HepG2 (cell line): ENCODE results near the gene ETFA. TPM values are rescaled to one million over a fixed set of nuclear protein-coding genes. Genes with fewer than 3 reads are reported as not detected.

Source experiments
- ATAC-seq: fragments of 200-7000 bp; cut with Tn5 transposase; 3 replicates; pipeline ENCODE4 v1.9.1; 2020; ENCODE audit warnings: mild to moderate bottlenecking, moderate library complexity
- BruUV-seq: library from RNA; stranded (reverse); fragments of 400-500 nt; replicated peaks from 2 replicates; lab custom pipeline; 2021; lab: Mats Ljungman, UMichigan
- CTCF ChIA-PET: fragments of 300-600 bp; formaldehyde crosslinking; extraction: SDS; loops from one replicate; lab custom pipeline; 2021; ENCODE audit warnings: low total read pairs, inconsistent platforms, low intra/inter-chr PET ratio; lab: Yijun Ruan, JAX
- POLR2A ChIA-PET: fragments of 350-600 bp; sonication (Branson Sonifier 250); formaldehyde crosslinking; loops from one replicate; lab custom pipeline; 2020; ENCODE audit warnings: antibody characterized with exemption, inconsistent platforms; lab: Yijun Ruan, JAX
- DNase-seq: peaks from one replicate; pipeline ENCODE4 v3.0.0-alpha.2; 2015; ENCODE audit warnings: low spot score
- FAIRE-seq: peaks from 3 replicates; lab custom pipeline; 2011; peaks lifted over from hg19 to GRCh38; lab: Jason Lieb, UNC
- H2AFZ ChIP-seq: one replicate; pipeline ENCODE4 v1.6.1; 2011; ENCODE audit warnings: low read length, inconsistent platforms
- H3K27ac ChIP-seq: fragments of 300-600 bp; 3 replicates; pipeline ENCODE4 v1.8.0; 2011; ENCODE audit warnings: mixed run types, mild to moderate bottlenecking, mixed read lengths, low read length, inconsistent platforms; ENCODE audit not compliant: insufficient read depth; ENCODE audit errors: extremely low read length
- H3K27me3 ChIP-seq, 2 experiments: fragments of 200-600 bp in 1 of 2; 2 replicates in 1 of 2; 3 replicates in 1 of 2; pipeline versions ENCODE4 v1.6.0 to v1.8.0; 2011; ENCODE audit warnings: low read length in 2 of 2, mild to moderate bottlenecking in 2 of 2, moderate library complexity in 2 of 2, inconsistent platforms in 1 of 2; ENCODE audit not compliant: insufficient read depth in 2 of 2, control insufficient read depth in 1 of 2
- H3K36me3 ChIP-seq, 2 experiments: fragments of 200-600 bp in 1 of 2; replicated peaks in 1 of 2; 2 replicates in 1 of 2; 3 replicates in 1 of 2; pipeline versions ENCODE4 v1.5.1 to v1.8.0; 2011; ENCODE audit warnings: low read length in 2 of 2, inconsistent platforms in 1 of 2; ENCODE audit not compliant: insufficient read depth in 2 of 2, control insufficient read depth in 1 of 2
- H3K4me1 ChIP-seq: 2 replicates; pipeline ENCODE4 v1.5.1; 2012; ENCODE audit warnings: low read length, inconsistent platforms; ENCODE audit not compliant: insufficient read depth
- H3K4me2 ChIP-seq: 2 replicates; pipeline ENCODE4 v1.6.0; 2011; ENCODE audit warnings: low read depth, low read length, inconsistent platforms
- H3K4me3 ChIP-seq, 3 experiments: fragments of 200-600 bp in 1 of 3; sonication (generic), shearing (Covaris generic) in 1 of 3; replicated peaks in 1 of 3; 2 replicates each; pipeline ENCODE4 v1.5.1; 2011 to 2016; ENCODE audit warnings: low read length in 3 of 3, inconsistent platforms in 2 of 3, low read depth in 2 of 3, mild to moderate bottlenecking in 2 of 3, control low read depth in 1 of 3, mixed read lengths in 1 of 3; ENCODE audit not compliant: insufficient read depth in 1 of 3
- H3K79me2 ChIP-seq: one replicate; pipeline ENCODE4 v1.6.1; 2011; ENCODE audit warnings: low read length, inconsistent platforms; ENCODE audit not compliant: insufficient read depth
- H3K9ac ChIP-seq: 2 replicates; pipeline ENCODE4 v1.6.0; 2011; ENCODE audit warnings: mild to moderate bottlenecking, low read depth, low read length, inconsistent platforms; ENCODE audit not compliant: insufficient read depth
- H3K9me3 ChIP-seq: 2 replicates; pipeline ENCODE4 v1.5.1; 2012; ENCODE audit warnings: mild to moderate bottlenecking, low read length
- H4K20me1 ChIP-seq: 2 replicates; pipeline ENCODE4 v1.6.0; 2011; ENCODE audit warnings: inconsistent platforms, mild to moderate bottlenecking, low read length, moderate library complexity; ENCODE audit not compliant: insufficient read depth
- ATM ChIP-seq: fragments of 450-650 bp; IDR thresholded peaks from 2 replicates; pipeline ENCODE4 v1.7.1; 2017; ENCODE audit warnings: mild to moderate bottlenecking, borderline replicate concordance
- CENPT ChIP-seq: sonication (generic); formaldehyde crosslinking; IDR thresholded peaks from 2 replicates; pipeline ENCODE4 v1.8.0; 2022; ENCODE audit warnings: low read depth, mild to moderate bottlenecking, moderate library complexity, missing genetic modification reagents
- HOXA9 ChIP-seq: sonication (generic); formaldehyde crosslinking; IDR thresholded peaks from 2 replicates; pipeline ENCODE4 v1.8.1; 2022; ENCODE audit warnings: missing genetic modification reagents, mild to moderate bottlenecking, moderate library complexity, borderline replicate concordance
- MEIS2 ChIP-seq: sonication (generic); formaldehyde crosslinking; IDR thresholded peaks from 2 replicates; pipeline ENCODE4 v1.9.0; 2021; ENCODE audit warnings: mild to moderate bottlenecking, missing genetic modification reagents
- MTF2 ChIP-seq: sonication (generic); formaldehyde crosslinking; IDR thresholded peaks from 2 replicates; pipeline ENCODE4 v1.5.0; 2020; ENCODE audit warnings: missing genetic modification reagents, borderline replicate concordance
- MXD4 ChIP-seq: IDR thresholded peaks from 2 replicates; pipeline ENCODE4 v1.6.1; 2016; ENCODE audit warnings: mild to moderate bottlenecking, missing biosample characterization, missing genetic modification reagents
- NPAS2 ChIP-seq: sonication (generic); formaldehyde crosslinking; IDR thresholded peaks from 2 replicates; pipeline ENCODE4 v1.8.0; 2022; ENCODE audit warnings: mild to moderate bottlenecking, missing genetic modification reagents, borderline replicate concordance
- PTBP1 ChIP-seq: fragments of 200-400 bp; formaldehyde crosslinking; IDR thresholded peaks from 2 replicates; pipeline ENCODE4 v1.6.1; 2018; ENCODE audit warnings: low read length, low read depth; ENCODE audit not compliant: poor library complexity, severe bottlenecking
- RARA ChIP-seq: IDR thresholded peaks from 2 replicates; pipeline ENCODE4 v1.6.1; 2016; ENCODE audit warnings: missing genetic modification reagents, missing compliant biosample characterization
- RBAK ChIP-seq: sonication (generic); formaldehyde crosslinking; IDR thresholded peaks from 2 replicates; pipeline ENCODE4 v1.5.1; 2020; ENCODE audit warnings: mild to moderate bottlenecking, missing genetic modification reagents
- RFX1 ChIP-seq: fragments of 450-650 bp; IDR thresholded peaks from 2 replicates; pipeline ENCODE4 v1.6.1; 2017
- XRCC5 ChIP-seq: fragments of 200-400 bp; formaldehyde crosslinking; optimal IDR thresholded peaks from 2 replicates; pipeline ENCODE3; 2017; ENCODE audit warnings: mild to moderate bottlenecking, low read length
- ZFX ChIP-seq: sonication (generic); formaldehyde crosslinking; IDR thresholded peaks from 2 replicates; pipeline ENCODE4 v1.4.0; 2020; ENCODE audit warnings: mild to moderate bottlenecking, low read depth, missing genetic modification reagents, moderate library complexity
- ZNF180 ChIP-seq: sonication (generic); formaldehyde crosslinking; IDR thresholded peaks from 2 replicates; pipeline ENCODE4 v1.4.0; 2020; ENCODE audit warnings: low read depth, missing genetic modification reagents, borderline replicate concordance
- ZNF790 ChIP-seq: sonication (generic); formaldehyde crosslinking; IDR thresholded peaks from 2 replicates; pipeline ENCODE4 v1.8.0; 2022; ENCODE audit warnings: missing genetic modification reagents, mild to moderate bottlenecking, borderline replicate concordance
- ZNF83 ChIP-seq: sonication (generic); formaldehyde crosslinking; IDR thresholded peaks from 2 replicates; pipeline ENCODE4 v1.4.0; 2020; ENCODE audit warnings: missing genetic modification reagents, mild to moderate bottlenecking, borderline replicate concordance
- WGBS: methylation state at CpG from one replicate; pipeline ENCODE4 v1.1.6; 2017; ENCODE audit warnings: low lambda C conversion rate; 5-methylcytosine and 5-hydroxymethylcytosine counted together
- in situ Hi-C: cut with HindIII; loops from 2 replicates; pipeline ENCODE4 v1.10.0; 2017; ENCODE audit warnings: low pct_unique_long_range_greater_than_20kb; ENCODE audit not compliant: extremely low pct_ligation_motif_present
- intact Hi-C: fragments of 100-400 bp; cut with micrococcal nuclease; formaldehyde crosslinking; loops from one replicate; pipeline ENCODE4 v1.10.0; 2022; ENCODE audit not compliant: unreplicated experiment
- polyA plus RNA-seq, 8 experiments: library from polyadenylated mRNA; depleted of rRNA in 3 of 8; stranded (reverse) in 7 of 8; unstranded in 1 of 8; fragments of >200 nt; fragmentation: Illumina TruSeq in 4 of 8; extraction: Trizol in 4 of 8; gene quantifications; 2 replicates each; pipeline versions ENCODE4 v1.2.1 to v1.2.3, GENCODE V29; 2011 to 2016; ENCODE audit warnings: low read depth in 4 of 8, missing spikeins in 1 of 8, mixed read lengths in 1 of 8; ENCODE audit not compliant: insufficient read depth in 1 of 8
- total RNA-seq, 5 experiments: library from RNA; depleted of rRNA; stranded (reverse); fragments of >200 nt; fragmentation: Illumina TruSeq; extraction: Trizol; gene quantifications; 2 replicates each; pipeline ENCODE4 v1.2.3, GENCODE V29; 2016; ENCODE audit warnings: low read depth in 1 of 5
- TF ChIP-seq, protein P1 (sequence below): sonication (generic); formaldehyde crosslinking; IDR thresholded peaks from 2 replicates; pipeline ENCODE4 v1.4.0; 2020; ENCODE audit warnings: missing genetic modification reagents, borderline replicate concordance
- TF ChIP-seq, protein P2 (sequence below): sonication (generic); formaldehyde crosslinking; IDR thresholded peaks from 2 replicates; pipeline ENCODE4 v1.5.0; 2020; ENCODE audit warnings: mild to moderate bottlenecking, missing genetic modification reagents
- TF ChIP-seq, protein P3 (sequence below): sonication (generic); formaldehyde crosslinking; IDR thresholded peaks from 2 replicates; pipeline ENCODE4 v1.4.0; 2020; ENCODE audit warnings: missing genetic modification reagents

Gene ETFA
- total and polyA plus RNA-seq, 2 of the 13 experiments (the other 11 are each of a cell fraction or from before 2014, with no cell fraction given): 291 to 396 TPM

DNA sequence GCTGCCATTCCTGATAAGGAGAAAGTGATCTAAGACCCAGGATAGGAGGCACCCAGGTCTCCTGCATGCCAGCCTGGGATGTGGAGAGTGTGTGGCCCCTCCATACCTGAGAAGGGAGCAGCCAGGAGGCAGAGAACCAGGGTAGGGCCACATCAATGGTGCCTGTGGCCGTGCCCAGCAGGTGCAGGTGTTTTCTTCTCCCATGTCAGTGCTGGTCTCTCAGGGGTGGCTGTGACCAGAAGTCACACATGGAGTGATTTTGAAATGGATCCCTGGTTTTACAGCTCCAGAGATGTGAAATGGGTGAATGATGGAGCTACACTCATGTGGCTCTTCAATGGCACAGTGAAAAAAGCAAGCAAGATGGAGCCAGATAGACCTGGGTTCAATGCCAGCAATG is 22.0 kb upstream of the ETFA start (continued):
- TF ChIP-seq PTBP1: no peak
- TF ChIP-seq RBAK (CRISPR knock-in tag): no peak
- TF ChIP-seq ZNF83 (CRISPR knock-in tag): 0 out of 2 replicates have a peak, but pooled peaks have one; percentile 54
- TF ChIP-seq HOXA9 (CRISPR knock-in tag): no peak
- TF ChIP-seq MTF2 (CRISPR knock-in tag): no peak
- no peak for TF ChIP-seq RFX1
- TF ChIP-seq, protein P1, sequence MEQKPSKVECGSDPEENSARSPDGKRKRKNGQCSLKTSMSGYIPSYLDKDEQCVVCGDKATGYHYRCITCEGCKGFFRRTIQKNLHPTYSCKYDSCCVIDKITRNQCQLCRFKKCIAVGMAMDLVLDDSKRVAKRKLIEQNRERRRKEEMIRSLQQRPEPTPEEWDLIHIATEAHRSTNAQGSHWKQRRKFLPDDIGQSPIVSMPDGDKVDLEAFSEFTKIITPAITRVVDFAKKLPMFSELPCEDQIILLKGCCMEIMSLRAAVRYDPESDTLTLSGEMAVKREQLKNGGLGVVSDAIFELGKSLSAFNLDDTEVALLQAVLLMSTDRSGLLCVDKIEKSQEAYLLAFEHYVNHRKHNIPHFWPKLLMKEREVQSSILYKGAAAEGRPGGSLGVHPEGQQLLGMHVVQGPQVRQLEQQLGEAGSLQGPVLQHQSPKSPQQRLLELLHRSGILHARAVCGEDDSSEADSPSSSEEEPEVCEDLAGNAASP (CRISPR knock-in tag): no peak
- no peak for TF ChIP-seq MXD4
- TF ChIP-seq, all 625 proteins: peak for 5

DNA sequence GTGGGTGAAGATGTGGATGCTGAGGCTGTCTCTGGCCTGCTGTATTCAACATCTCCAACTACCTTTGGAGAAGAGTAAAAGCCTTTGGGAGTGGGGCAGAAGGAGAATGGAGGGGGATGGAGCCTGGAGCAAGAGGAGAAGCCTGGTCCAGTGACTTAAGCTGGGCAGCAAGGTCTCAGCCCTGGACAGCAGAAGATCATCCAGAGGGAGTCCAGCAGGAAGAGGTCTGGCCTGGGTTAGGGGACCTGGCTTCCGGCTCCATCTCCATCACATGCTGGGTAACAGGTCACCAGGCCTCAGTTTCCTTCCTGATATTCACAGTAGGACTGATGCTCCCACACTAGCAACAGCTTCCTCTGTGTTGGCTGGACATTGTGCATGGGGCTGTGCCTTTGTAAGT is 21.5 kb upstream of the ETFA start:
- FAIRE-seq (no peak), ATAC-seq (no peak), DNase-seq (no peak)
- no peaks in the 10 kb centered on the region for H3K36me3 ChIP-seq
- H3K27ac ChIP-seq: peak overlapping the region; percentile 43
- H4K20me1 ChIP-seq: no peaks in the 10 kb centered on the region
- ChIA-PET CTCF (no interaction called here), POLR2A (interaction anchor here (2.2 to 5.5 kb wide), 2 partner anchors 13 to 21 kb away, joined by 7 to 132 read pairs; partner anchors contain the start of gene ETFA)
- H3K4me3 ChIP-seq: no peak overlapping the region
- no peak overlapping the region for H3K9ac ChIP-seq
- H3K4me2 ChIP-seq: peak overlapping the region; percentile 22; the same call in 1 of the 2 replicates
- intact Hi-C loops: loop anchor here (5.0 to 10.0 kb wide), 3 partner anchors 48 to 140 kb away; no protein-coding TSS in a partner anchor
- no peak overlapping the region for H2AFZ ChIP-seq
- no peaks in the 10 kb centered on the region; a peak in 3 of 5 replicates for H3K27me3 ChIP-seq
- WGBS: 0% methylated on average over 1 of the region's 1 CpG
- TF ChIP-seq NPAS2: no peak
- no peak for TF ChIP-seq ATM
- TF ChIP-seq ZNF790 (CRISPR knock-in tag): no peak
- TF ChIP-seq, protein P2, sequence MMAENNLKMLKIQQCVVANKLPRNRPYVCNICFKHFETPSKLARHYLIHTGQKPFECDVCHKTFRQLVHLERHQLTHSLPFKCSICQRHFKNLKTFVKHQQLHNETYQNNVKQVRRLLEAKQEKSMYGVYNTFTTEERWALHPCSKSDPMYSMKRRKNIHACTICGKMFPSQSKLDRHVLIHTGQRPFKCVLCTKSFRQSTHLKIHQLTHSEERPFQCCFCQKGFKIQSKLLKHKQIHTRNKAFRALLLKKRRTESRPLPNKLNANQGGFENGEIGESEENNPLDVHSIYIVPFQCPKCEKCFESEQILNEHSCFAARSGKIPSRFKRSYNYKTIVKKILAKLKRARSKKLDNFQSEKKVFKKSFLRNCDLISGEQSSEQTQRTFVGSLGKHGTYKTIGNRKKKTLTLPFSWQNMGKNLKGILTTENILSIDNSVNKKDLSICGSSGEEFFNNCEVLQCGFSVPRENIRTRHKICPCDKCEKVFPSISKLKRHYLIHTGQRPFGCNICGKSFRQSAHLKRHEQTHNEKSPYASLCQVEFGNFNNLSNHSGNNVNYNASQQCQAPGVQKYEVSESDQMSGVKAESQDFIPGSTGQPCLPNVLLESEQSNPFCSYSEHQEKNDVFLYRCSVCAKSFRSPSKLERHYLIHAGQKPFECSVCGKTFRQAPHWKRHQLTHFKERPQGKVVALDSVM (CRISPR knock-in tag): no peak
- TF ChIP-seq, protein P3, sequence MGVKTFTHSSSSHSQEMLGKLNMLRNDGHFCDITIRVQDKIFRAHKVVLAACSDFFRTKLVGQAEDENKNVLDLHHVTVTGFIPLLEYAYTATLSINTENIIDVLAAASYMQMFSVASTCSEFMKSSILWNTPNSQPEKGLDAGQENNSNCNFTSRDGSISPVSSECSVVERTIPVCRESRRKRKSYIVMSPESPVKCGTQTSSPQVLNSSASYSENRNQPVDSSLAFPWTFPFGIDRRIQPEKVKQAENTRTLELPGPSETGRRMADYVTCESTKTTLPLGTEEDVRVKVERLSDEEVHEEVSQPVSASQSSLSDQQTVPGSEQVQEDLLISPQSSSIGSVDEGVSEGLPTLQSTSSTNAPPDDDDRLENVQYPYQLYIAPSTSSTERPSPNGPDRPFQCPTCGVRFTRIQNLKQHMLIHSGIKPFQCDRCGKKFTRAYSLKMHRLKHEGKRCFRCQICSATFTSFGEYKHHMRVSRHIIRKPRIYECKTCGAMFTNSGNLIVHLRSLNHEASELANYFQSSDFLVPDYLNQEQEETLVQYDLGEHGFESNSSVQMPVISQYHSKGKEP: no peak
- TF ChIP-seq ZFX (CRISPR knock-in tag): no peak
- TF ChIP-seq ZNF180: no peak
- TF ChIP-seq XRCC5: no peak
- no peak for TF ChIP-seq RARA (CRISPR knock-in tag)
- TF ChIP-seq CENPT (CRISPR knock-in tag): no peak
- TF ChIP-seq MEIS2 (CRISPR knock-in tag): no peak
- H3K79me2 ChIP-seq: peaks cover 12% of the 10 kb centered on the region
- H3K9me3 ChIP-seq: no peaks in the 10 kb centered on the region
- peaks cover 41% of the 10 kb centered on the region for H3K4me1 ChIP-seq
- BruUV-seq: no TSS peak
- in situ Hi-C loops: loop anchor here (5.0 kb wide), 2 partner anchors 95 to 140 kb away; no protein-coding TSS in a partner anchor
